ENCODE measurements around the gene OLFM3.

Gene OLFM3

DNA sequence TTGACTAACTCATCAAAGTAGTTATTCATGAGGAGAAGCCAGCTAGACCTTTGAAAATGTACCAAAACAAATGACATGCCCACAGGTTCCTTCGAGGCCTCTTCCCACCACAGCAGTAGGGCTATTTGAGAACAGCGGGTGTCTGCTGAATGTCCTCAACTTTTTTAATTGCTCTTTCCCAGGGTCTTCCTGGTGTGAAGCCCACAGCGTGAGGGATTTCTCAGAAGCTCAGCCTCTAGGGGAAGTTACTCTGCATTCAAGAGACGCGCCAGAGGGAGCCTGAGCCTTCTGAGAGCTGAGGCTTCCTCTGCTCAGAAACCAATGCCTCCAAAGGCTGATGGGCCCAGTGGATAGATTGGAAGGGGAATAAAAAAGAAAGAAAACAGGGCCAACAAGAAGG lies 153.6 kb downstream of the OLFM3 start:
- DNase-seq, result no peak

DNA sequence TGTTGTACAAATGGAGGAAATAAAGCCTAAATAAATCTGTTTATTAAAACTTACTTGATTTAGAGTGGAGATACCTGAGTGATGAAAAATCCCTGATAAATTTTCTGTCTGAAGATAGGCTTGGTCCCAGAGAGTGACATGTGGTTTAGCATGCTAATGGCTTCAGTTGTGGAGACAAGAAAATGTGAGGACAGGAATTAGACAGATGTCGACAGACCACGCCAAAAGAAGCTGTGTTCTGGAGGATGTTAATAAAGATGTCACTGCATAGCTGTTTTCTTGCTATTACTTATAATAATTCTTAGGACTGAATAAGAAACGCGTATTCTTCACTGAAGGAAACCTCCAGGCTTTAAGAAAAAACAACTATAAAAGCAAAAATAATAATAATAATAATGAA lies 154.9 kb downstream of the OLFM3 start:
- DNase-seq, result no peak

- DNase-seq, result no peak
Observed at GRCh38 chr1:101835988-101836387, 160.7 kb downstream of the OLFM3 start.

- DNase-seq, result no peak
Observed at GRCh38 chr1:101833312-101833711, 163.4 kb downstream of the OLFM3 start.

DNA sequence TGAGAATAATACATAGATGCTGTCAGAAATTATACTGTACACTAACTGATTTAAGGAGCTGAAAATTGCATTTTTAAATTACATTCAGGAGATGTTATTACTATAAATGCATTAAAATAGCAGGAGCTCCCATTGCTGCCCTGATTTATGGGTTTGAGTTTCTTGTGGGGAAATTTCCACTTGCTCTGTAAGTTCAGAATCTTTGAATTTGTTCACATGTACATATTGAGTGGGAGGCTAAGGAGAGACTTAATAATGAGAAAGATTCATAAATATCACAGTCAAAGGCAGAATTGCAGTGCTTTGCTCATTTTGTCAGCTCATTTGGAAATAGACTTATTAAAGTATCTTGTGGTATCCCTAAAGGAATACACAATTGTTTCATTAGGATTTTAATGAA lies 170.3 kb downstream of the OLFM3 start:
- no peak for DNase-seq

DNA sequence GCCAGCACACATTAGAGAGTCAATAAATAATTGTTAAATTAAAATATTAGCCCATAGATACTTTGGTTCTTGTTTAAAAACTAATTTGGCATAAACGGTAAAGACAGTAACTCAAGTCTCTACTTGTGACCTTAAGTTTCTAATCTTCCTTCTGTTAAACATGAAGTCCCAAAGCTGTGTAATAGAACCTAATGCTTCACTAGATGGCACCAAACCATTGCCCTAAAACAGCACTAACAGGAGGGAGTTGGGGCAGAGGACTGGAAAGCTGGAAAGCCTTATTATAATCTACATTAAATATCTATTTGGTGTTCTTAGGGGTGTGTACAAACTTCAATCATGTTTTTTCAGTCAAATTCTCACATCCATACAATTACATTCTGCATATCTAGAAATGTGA lies 176.7 kb downstream of the OLFM3 start:
- DNase-seq, result peak; percentile 4

GRCh38 chr1:101816262-101816661 lies 180.5 kb downstream of the OLFM3 start:
- no peak for DNase-seq

DNA sequence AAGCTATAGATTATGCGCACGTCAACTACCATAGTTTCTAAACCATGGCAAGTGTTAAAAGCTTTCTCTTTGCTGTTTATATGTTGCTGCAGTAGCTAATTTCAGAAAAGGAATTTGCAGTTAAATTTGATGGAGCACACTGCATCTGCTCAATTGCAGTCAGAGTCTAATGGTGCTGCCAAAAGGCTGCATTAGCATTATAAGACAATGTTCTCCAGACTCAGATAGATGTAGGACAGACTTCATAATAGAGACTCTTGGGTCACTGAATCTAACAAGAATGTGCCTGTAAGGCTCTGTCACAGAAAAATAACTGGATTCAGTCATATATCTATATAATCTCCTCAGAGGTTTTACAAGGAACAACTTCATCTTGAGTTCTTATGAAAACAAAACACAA lies 198.3 kb downstream of the OLFM3 start:
- no peak for DNase-seq

- no peak for DNase-seq
Observed at GRCh38 chr1:101797722-101798121, 199.0 kb downstream of the OLFM3 start.

DNA sequence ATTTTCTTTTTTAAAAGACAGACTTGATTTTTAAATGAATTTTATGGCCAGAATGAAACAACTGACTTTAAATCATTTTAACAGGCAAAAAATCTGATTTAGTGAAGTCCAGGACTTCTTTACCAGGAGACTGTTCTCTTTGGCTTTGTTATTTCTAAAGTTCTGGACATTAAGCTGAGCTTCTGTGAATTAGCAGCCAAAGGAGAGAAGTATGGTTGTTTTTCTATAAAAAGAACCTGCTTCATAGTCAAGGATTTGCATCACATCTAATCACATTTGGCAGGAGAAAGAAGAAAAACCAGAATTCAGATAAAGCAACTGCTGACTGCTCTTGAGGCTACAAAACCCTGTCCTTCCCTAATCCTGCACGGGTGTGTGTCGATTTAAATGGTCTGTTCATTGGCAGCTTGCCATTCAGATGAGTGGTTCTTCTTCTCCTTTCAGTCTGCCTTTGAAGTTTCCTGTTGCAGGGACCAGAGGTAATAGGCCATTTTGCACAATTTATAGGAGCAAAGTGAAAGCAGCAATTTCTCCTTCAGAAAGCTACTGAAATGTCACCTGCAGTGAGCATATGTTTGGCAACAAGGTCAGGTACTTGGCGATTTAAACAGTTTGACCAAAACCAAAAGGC lies 215.4 kb downstream of the OLFM3 start:
- DNase-seq, result no peak

GRCh38 chr1:101769520-101769919 lies 227.2 kb downstream of the OLFM3 start:
- DNase-seq, result peak; percentile 4

DNA sequence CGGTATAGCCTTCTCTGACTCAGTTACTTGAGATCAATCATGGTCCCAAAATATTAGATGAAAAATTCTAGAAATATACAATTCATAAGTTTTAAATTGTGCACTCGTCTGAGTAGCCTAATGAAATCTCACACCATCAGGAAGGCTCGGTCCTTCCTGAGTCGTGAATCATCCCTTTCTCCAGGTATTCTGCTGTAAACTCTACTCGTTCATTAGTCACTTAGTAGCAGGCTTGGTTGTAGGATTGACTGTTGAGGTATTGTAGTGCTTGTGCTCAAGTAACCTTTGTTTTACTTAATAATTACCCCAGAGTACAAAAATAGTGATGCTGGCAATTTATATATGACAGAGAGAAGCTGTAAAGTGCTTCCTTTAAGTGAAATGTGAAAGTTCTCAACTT lies 238.7 kb downstream of the OLFM3 start:
- DNase-seq, result no peak

DNA sequence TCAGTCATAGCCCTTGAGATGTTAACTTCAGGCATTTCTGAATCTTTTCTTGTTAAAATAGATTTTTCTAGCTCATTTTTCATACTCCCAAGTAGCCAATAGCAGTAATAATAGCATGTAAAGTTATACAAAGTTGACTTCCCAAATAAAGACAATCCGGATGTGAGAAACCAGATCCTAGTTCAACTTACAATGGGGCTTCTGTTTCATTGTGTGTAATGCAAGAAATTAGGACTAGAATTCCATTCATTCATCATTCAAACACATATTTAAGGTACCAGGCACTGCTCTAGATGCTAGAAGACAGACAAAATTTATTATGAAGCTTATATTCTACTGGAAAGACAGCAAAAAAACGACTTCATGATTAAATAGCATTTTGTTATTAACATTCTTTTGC lies 240.3 kb downstream of the OLFM3 start:
- no peak for DNase-seq
